Sigmoid colon (tissue), 4 donors: Measurements from ENCODE around the gene TMEM258.

Source experiments
- POLR2A ChIP-seq, 2 donors: fragments of 450-650 bp; IDR thresholded peaks; one replicate each; pipeline ENCODE4 v1.6.1; 2016; ENCODE audit warnings: antibody characterized with exemption in 2 of 2, mild to moderate bottlenecking in 2 of 2, moderate library complexity in 2 of 2
- POLR2AphosphoS5 ChIP-seq, 4 donors: sonication (generic); formaldehyde crosslinking; IDR thresholded peaks; one replicate each; pipeline ENCODE4 v1.6.1; 2017; ENCODE audit warnings: antibody characterized with exemption in 4 of 4
- TF ChIP-seq, protein P1 (sequence below), 4 experiments: fragments of 450-650 bp in 3 of 4; fragments of 200-600 bp in 1 of 4; IDR thresholded peaks; one replicate each; pipeline ENCODE4 v1.5.1; 2016 to 2019; ENCODE audit warnings: antibody characterized with exemption in 4 of 4, mild to moderate bottlenecking in 3 of 4, moderate library complexity in 2 of 4

DNA sequence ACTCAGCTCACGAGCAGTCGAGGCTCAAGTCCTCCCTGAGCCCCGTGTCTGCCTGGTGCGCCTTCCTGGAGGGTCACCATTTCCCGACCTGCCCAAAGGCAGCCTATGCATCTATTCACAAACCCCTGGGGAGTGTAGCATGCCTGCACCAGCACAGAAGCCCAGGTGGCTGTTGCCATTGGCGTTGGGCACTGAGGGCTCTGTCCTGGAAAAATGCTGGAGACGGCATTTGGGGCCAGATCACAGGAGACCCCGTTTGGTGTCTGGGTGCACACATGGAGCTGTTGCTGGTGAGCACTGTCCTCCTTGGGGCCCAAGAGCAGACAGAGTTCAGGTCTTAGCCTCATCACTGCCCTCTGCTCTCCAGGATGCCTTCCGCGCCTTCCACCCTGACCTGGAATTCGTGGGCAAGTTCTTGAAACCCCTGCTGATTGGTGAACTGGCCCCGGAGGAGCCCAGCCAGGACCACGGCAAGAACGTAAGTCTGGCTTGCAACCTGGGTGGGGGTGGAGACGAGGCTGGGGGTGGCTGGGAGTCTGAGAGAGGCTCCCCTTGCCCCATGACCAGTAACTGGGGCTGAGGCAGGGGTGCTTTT, 45.1 kb upstream of the TMEM258 start:
- TF ChIP-seq, protein P1, sequence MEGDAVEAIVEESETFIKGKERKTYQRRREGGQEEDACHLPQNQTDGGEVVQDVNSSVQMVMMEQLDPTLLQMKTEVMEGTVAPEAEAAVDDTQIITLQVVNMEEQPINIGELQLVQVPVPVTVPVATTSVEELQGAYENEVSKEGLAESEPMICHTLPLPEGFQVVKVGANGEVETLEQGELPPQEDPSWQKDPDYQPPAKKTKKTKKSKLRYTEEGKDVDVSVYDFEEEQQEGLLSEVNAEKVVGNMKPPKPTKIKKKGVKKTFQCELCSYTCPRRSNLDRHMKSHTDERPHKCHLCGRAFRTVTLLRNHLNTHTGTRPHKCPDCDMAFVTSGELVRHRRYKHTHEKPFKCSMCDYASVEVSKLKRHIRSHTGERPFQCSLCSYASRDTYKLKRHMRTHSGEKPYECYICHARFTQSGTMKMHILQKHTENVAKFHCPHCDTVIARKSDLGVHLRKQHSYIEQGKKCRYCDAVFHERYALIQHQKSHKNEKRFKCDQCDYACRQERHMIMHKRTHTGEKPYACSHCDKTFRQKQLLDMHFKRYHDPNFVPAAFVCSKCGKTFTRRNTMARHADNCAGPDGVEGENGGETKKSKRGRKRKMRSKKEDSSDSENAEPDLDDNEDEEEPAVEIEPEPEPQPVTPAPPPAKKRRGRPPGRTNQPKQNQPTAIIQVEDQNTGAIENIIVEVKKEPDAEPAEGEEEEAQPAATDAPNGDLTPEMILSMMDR (IDR thresholded peaks at IDR 0.05), result no peak
- TF ChIP-seq POLR2A (IDR thresholded peaks at IDR 0.05) (no peak), POLR2AphosphoS5 (IDR thresholded peaks at IDR 0.05) (no peak)
